ENCODE measurements around the gene UTP4.

UTP4 gene

GRCh38 chr16:69180011-69180338 lies 47.5 kb downstream of the UTP4 start:
- no peak for DNase-seq

- DNase-seq: no peak
These were observed 50.4 kb downstream of the UTP4 start for GRCh38 chr16:69182730-69183416.

GRCh38 chr16:69186642-69187445 lies 54.4 kb downstream of the UTP4 start, which contains the start of gene SNTB2:
TSS of gene SNTB2 (plus strand) at chr16:69187164. CDS start at chr16:69187167, 3 bp downstream.
- DNase-seq: peak; percentile 88

- peak; percentile 31 for DNase-seq
These were observed 55.2 kb downstream of the UTP4 start for GRCh38 chr16:69187446-69188235.

- no peak for DNase-seq
These were observed 55.7 kb downstream of the UTP4 start for GRCh38 chr16:69188236-69188549.

- DNase-seq: peak; percentile 61
These were observed 56.3 kb downstream of the UTP4 start for GRCh38 chr16:69188716-69189115.

- DNase-seq: no peak
These were observed 57.7 kb downstream of the UTP4 start for GRCh38 chr16:69190046-69190588.

- no peak for DNase-seq
These were observed 58.1 kb downstream of the UTP4 start for GRCh38 chr16:69190598-69190997.

- no peak for DNase-seq
These were observed 58.7 kb downstream of the UTP4 start for GRCh38 chr16:69191136-69191535.

GRCh38 chr16:69193855-69194254 lies 61.4 kb downstream of the UTP4 start:
- peak; percentile 53 for DNase-seq

- no peak for DNase-seq
These were observed 62.0 kb downstream of the UTP4 start for GRCh38 chr16:69194488-69194887.

GRCh38 chr16:69195369-69196029 lies 63.0 kb downstream of the UTP4 start:
- no peak for DNase-seq

GRCh38 chr16:69197573-69197972 lies 65.1 kb downstream of the UTP4 start:
- DNase-seq: no peak

- DNase-seq: peak; percentile 43
These were observed 66.9 kb downstream of the UTP4 start for GRCh38 chr16:69199382-69199781.

GRCh38 chr16:69201291-69201690 lies 68.8 kb downstream of the UTP4 start:
- no peak for DNase-seq

GRCh38 chr16:69201787-69202186 lies 69.3 kb downstream of the UTP4 start:
- no peak for DNase-seq

- DNase-seq: no peak
These were observed 71.7 kb downstream of the UTP4 start for GRCh38 chr16:69204172-69204571.

GRCh38 chr16:69209735-69210134 lies 77.3 kb downstream of the UTP4 start:
- no peak for DNase-seq

- peak; percentile 64 for DNase-seq
These were observed 85.0 kb downstream of the UTP4 start for GRCh38 chr16:69217433-69217832.
